ENCODE data around the gene ZBTB16.

DNA sequence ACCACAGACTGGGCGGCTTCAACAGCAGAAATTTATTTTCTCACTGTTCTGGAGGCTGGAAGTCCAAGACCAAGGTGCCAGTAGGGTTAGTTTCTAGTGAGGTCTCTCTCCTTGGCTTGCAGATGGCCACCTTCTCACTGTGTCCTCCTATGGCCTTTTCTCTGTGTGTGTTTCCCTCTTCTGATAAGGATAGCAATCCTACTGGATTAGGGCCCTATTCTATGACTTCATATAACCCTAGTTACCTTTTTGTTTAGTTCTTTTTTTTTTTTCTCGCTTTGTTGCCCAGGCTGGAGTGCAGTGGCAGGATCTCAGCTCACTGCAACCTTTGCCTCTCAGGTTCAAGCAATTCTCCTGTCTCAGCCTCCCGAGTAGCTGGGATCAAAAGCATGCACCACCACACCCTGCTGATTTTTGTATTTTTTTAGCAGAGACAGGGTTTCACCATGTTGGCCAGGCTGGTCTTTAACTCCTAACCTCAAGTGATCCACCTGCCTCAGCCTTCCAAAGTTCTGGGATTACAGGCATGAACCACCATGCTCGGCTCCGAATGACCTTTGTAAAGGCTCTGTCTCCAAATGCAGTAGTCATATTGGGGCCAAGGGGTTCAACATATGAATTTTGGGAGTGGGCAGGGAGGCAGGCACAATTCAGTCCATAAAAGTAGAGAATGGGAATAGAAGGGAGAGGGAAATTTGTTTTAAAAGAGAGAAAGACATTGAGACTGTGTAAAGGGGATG is 211.2 kb downstream of the ZBTB16 start:
- TF ChIP-seq, protein P1, sequence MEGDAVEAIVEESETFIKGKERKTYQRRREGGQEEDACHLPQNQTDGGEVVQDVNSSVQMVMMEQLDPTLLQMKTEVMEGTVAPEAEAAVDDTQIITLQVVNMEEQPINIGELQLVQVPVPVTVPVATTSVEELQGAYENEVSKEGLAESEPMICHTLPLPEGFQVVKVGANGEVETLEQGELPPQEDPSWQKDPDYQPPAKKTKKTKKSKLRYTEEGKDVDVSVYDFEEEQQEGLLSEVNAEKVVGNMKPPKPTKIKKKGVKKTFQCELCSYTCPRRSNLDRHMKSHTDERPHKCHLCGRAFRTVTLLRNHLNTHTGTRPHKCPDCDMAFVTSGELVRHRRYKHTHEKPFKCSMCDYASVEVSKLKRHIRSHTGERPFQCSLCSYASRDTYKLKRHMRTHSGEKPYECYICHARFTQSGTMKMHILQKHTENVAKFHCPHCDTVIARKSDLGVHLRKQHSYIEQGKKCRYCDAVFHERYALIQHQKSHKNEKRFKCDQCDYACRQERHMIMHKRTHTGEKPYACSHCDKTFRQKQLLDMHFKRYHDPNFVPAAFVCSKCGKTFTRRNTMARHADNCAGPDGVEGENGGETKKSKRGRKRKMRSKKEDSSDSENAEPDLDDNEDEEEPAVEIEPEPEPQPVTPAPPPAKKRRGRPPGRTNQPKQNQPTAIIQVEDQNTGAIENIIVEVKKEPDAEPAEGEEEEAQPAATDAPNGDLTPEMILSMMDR (IDR thresholded peaks at IDR 0.05; ENCODE audit: insufficient read depth, low read length) = no peak
- TF ChIP-seq, protein P2, sequence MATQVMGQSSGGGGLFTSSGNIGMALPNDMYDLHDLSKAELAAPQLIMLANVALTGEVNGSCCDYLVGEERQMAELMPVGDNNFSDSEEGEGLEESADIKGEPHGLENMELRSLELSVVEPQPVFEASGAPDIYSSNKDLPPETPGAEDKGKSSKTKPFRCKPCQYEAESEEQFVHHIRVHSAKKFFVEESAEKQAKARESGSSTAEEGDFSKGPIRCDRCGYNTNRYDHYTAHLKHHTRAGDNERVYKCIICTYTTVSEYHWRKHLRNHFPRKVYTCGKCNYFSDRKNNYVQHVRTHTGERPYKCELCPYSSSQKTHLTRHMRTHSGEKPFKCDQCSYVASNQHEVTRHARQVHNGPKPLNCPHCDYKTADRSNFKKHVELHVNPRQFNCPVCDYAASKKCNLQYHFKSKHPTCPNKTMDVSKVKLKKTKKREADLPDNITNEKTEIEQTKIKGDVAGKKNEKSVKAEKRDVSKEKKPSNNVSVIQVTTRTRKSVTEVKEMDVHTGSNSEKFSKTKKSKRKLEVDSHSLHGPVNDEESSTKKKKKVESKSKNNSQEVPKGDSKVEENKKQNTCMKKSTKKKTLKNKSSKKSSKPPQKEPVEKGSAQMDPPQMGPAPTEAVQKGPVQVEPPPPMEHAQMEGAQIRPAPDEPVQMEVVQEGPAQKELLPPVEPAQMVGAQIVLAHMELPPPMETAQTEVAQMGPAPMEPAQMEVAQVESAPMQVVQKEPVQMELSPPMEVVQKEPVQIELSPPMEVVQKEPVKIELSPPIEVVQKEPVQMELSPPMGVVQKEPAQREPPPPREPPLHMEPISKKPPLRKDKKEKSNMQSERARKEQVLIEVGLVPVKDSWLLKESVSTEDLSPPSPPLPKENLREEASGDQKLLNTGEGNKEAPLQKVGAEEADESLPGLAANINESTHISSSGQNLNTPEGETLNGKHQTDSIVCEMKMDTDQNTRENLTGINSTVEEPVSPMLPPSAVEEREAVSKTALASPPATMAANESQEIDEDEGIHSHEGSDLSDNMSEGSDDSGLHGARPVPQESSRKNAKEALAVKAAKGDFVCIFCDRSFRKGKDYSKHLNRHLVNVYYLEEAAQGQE (IDR thresholded peaks at IDR 0.05; ENCODE audit: insufficient replicate concordance, low read depth) = no peak
- TF ChIP-seq POLR2AphosphoS5 (IDR thresholded peaks at IDR 0.05; ENCODE audit: low read depth) (no peak), GABPA (IDR thresholded peaks at IDR 0.05; ENCODE audit: low read depth) (no peak), SPI1 (IDR thresholded peaks at IDR 0.05; ENCODE audit: borderline replicate concordance, low read depth) (no peak)

All from HL-60 (cell line).